NCI-H128 (cell line): ENCODE results near the gene PLPP7.

Source experiments
- DNase-seq: peaks from one replicate; lab custom pipeline; 2025; ENCODE audit not compliant: unreplicated experiment; lab: John Stamatoyannopoulos, UW

Gene PLPP7

DNA sequence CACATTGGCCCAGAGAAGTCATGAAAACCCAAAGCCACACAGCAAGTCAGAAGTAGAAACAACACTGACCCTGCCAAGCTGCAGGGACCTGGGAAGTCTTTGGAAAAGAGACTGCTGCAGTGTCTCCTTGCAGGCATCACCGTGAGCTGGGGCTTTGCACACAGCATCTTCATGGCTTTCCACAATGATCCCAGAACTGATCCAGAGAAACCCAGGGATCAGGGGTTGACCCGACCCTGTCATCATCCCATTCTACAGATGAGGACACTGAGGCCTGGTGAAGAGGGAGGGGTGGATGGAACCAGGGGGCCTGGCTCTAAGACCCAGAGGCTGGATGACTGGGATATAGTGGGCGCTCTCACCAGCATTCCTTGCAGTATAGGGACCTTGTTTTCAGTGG is 8.9 kb upstream of the PLPP7 start:
- no peak for DNase-seq

DNA sequence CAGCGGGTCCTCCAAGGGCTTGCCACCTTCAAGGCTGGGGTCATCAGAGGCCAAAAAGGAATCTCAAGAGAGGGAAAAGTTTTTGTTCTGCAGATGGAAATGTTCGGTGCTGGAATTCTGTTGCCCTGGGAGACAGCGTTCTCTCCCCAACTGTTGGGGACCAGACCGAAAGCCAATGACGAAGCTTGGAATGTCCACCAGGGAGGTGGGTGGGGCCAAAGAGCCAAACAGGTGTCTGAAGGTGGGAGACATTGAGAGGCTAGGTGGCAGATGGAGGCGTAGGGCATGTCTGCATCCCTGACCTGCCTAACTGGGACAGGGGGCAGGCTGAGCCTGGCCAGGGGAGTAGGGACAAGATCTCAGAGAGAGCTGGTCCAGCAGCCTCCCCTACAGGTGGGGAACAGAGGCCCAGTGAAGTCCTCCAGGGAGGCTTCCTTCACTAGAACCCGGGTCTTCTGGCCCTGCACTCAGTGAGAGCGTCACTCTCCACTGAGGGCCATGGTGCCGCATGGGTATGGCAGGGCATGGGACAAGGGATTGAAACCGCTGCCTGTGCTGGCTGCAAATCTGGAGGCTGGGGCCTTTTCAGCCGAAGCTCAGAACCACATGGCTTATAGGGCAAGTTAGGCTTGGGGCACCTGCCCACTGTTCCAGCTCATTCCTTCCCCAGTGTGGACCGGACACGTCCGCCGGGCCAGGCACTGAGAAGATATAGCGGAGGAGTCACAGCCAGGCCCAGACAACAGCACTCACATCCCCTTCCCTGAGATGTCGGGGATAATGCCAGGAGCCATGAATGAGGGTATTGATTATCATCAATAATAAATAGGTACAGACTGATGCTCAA is 8.2 kb upstream of the PLPP7 start:
- no peak for DNase-seq

DNA sequence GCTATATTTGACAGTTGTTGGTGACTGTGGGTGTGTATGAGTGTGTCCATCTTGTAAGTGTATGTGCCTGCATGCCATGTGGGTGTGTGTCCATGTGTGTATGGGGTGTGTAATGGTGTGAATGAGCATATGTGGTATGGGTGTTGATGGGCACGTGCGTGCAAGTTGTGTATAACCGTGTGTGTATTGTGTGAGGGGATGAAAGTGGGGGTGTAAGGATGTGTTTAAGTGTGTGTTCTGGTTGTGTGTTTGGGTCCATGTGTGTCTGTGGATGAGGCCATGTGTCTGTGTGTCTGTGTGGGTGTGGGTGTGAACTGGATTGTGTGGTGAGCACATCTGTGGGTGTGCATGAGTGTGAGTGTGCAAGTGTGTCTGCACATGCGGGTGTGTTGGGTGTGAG is 7.3 kb upstream of the PLPP7 start:
- no peak for DNase-seq

DNA sequence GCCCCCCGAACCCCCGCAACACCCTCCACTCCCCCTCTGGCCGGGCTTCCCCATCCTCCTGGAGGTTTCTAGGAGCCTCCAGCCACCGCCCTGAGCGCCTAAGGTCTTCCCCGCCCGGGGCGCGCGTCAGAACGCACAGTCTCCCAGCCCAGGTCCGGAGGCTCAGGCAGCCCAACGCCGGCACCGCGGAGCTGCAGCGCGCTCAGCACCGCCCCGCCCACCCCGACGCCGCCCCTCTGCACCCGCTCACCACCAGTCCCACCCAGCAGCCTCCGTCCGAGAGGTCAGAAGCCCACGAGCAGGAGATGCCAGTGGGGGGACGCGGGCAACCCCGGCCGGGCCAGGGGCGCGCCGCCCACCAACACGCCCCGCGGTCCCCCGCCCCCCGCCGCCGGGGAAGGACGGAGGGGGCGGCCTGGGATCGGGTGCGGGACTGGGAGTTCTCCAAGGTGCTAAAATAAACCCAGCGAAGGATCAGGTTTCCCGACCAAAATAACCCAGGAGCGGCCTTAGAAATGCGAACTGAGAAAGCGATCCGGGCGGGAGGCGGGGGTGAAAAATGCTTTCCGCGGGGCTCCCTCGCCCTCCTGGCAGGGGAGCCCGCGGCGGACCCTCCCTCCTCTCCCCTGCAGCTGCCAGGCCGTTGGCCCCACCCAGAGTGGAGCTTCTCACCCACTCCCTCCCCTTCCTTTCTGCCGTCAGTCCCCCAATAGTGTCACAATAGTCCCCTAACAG is 6.7 kb upstream of the PLPP7 start:
- DNase-seq, result no peak

DNA sequence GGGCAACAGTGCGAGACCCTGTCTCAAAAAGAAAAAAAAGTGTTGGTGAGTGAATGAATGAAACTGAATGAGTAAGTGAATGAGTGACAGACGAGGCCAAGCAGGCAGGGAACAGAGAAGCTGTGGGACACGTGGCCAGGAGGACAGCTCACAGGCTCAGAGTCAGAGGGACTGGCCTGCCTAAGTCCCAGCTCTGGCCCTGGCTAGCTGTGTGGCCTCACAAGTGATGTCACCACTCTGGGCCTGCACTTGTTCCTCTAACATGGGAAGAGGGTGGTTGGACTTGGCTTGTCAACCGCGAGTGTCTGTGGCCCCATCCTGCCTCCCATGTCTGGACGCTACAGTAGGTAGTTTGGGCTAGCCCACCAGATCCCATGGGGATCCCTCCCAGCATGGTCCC is 4.7 kb upstream of the PLPP7 start:
- DNase-seq, result no peak

DNA sequence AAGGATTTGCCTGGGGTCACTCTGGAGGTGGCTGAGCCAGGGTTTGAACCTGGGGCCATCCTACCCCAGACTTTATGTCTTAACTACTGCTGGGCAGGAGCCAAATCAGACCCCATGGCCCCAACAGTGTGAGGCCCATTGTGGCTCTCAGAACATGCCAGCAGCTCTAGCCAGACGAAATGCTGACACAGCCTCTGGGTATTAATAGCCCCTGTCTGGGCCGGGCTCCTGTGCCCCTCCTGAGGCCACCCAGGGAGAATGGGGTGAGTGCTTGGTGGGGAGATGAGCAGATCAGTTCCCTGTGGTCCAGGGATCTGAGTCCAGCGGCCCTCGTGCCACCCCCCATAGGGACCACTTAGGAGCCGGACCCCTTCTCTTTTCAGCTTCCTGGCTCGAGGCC is 2.2 kb upstream of the PLPP7 start:
- no peak for DNase-seq

DNA sequence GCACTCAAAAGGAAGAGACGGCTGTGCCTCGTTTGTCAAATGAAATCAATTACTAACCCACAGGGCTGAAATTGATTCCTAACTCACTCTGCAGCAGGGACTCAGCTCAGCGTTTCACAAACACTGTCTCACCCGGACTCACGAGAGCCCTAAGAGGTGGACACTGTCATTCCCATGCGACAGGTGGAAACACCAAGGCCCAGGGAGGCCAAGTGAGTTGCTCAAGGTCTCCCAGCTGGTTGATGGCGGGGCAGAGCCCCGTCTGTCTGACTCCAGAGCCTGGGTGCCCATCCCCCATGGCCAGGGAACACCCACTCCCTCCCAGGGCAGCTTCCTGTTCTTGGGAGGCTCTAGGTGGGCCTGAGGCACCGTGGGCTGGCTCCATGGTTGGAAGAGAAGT is 1.3 kb upstream of the PLPP7 start:
- no peak for DNase-seq

DNA sequence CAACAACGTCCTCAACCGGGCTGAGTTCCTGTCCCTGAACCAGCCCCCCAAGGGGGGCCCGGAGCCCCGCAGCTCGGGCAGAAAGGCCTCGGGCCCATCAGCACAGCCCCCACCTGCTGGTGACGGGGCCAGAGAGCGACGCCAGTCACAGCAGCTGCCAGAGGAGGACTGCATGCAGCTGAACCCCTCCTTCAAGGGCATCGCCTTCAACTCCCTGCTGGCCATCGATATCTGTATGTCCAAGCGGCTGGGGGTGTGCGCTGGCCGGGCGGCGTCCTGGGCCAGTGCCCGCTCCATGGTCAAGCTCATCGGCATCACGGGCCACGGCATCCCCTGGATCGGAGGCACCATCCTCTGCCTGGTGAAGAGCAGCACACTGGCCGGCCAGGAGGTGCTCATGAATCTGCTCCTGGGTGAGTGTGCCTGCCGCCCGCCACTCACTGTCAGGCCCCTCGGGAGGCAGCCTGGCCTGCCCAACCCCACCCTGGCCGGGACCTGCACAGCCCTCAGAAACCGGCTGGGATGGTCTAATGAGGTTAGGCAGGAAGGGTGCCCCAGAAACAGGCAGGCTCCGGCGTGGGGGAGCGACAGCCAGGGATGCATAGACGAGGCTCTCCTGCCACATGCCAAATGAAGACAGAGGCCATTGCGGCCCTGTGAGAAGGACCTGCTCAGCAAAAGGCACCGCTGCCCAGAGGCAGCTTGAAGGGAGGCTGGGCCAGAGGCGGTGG is 678 bp downstream of the PLPP7 start:
- no peak for DNase-seq

DNA sequence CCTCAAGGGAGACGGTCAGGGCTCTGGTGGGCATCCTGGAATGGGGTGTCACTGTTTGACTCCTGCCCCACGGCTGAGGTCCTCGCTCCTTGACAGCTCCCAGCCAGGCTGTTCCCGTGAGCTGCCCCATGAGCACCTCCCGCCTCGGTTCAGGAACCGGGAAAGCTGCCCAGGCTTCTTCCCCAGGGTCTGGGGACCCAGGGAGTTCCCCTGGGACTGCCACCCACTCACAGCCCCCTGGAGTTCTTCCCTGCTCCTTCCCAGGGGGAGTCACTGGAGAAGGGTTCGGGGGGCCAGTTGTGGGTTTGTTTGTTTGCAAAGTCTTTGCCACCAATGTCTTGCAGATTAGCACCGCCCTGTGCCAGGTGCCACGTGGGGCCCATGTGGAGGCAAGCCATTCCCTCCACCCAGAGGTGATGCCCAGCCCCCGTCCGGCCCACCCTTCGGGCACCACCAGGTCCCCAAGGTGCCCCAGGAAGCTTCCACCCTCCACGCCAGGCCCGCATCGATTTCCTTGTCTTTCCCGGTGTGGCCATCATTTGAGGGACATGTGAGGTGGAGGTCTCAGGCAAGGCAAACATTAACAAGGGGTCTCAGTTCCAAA is 1.3 kb downstream of the PLPP7 start:
- no peak for DNase-seq

DNA sequence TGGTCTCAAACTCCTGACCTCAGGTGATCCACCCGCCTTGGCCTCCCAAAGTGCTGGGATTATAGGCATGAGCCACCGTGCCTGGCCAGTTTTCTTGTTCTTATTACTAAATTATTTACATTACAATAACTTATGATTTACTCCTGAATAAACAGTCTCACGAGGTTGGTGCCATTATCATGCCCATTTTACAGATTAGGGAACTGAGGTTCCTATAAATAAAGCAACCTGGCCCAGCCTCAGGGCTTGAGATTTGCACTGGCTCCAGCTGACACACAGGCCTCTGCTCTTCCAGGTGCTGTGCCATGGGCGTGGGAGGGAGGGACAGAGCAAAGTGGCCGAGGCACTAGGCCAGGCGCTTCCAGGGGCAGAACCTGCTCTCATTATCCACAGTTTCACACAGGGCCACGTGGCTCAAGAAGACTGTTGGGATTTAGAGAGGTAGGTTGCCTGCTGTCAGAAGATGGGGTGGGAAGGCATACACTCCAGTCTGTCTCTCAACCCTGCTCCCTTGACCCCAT is 2.3 kb downstream of the PLPP7 start:
- DNase-seq, result no peak

DNA sequence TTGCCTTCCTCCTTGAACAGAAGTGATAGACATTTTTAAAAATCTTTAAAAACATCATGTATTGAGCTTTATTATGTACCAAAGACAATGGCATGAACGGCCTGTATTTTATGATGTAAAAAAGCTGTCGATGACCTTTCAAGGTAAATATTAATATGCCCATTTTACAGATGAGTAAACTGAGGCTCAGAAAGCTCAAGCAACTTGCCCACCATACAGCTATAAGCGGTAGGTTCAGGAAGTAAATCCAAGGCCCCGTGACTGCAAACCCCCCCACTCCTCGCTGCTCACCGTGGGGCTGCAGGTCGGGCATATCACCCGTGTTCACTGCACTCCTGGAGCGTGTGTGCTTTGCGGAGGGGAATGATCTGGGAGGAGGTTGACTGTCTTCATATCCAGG is 3.4 kb downstream of the PLPP7 start:
- no peak for DNase-seq

DNA sequence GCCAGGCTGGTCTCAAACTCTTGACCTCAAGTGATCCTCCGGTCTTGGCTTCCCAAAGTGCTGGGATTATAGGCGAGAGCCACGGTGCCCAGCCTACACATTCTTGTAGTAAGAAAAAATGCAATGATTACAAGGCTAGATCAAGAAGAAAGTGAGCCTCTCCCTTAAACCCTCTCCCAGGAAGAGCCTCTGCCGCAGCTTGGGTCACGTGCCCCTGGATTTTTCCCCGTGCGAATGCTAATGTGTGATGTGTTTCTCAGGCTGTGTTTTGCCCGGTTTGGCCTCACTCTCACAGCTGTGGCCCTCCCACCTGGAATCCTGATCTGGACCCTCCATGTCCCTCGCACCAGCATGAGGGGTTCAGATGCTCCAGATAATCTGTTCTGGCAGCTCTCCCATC is 6.9 kb downstream of the PLPP7 start:
- no peak for DNase-seq

DNA sequence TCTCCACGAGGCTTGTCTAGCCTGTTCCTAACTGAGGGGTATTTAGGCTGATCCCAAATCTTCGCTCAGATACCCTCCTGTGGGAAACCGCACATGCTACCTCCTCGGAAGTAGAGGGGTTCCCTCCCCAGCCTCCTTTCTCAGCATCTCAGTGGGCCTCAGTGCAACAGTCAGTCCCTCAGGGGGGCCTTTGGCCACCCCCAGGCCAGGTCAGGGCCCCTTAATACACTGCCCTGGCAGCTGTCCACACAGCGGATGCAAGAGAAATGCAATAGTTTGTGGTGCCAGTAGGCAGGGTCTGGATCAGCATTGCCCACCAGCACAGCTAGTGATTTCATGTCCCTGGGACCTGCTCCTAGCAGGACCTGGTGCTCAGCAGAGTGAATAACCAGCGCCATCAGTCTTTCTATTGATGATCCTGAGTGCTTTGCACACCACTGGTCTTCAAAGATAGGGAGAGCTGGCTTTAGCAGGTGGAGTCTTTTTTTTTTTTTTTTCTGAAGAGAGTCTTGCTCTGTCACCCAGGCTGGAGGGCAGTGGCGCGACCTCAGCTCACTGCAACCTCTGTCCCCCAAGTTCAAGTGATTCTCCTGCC is 7.5 kb downstream of the PLPP7 start:
- DNase-seq, result no peak

DNA sequence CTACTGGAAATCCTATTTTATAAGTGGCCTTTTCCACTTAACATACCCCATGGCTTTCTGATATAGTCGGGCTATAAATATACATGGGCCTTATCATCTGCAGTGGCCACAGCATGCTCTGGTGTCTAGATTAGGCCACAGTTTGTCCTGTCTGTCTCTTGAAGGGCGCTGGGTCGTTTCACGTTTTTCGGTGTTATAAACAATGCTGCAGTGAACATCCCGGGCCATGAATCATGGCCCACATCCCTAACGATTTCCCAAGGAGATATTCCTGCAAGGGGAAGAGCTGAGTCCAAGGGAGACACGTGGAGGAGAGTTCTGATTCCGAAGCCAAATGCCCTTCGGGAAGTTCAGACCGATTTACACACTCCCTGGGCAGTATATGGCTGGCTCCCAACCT is 8.4 kb downstream of the PLPP7 start:
- DNase-seq, result no peak

DNA sequence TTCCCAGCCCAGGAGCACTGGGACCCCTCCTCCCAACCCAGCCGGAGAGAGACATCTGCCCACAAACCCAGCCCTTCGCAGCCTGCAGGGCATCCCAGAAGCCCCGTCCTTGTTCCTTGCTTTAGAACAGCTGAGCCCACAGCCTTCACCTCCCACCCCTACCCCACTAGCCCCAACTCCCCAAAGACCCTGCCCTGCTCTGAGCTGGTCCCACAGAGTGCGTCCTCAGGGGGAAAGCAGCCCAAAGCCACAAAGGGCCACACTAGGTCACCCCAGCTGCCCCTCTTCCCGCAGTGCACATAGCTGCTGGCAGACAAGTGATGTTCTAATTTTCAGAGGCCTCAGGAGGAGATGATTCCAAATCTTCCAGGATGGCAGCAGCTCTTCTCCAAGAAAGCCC is 8.8 kb downstream of the PLPP7 start:
- DNase-seq, result no peak

DNA sequence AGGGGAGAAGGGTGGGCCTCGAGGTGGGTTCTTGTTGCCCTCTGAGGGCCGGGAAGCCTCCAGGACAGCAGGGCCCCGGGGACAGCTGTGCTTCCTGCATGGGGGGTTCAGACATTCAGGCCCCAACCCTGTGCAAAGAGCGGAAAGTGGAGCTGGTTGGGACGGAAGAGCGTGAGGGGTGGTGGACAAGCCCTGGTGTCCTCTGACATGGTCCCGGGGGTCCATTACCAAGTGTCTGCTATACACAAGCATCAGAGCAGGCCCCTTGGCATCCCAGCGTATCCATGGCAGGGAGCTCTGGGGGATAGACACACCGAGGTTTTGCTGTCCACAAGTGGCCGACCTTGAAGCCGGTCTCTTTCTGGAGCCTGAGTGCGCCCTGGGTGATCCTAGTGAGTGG is 9.3 kb downstream of the PLPP7 start:
- no peak for DNase-seq

DNA sequence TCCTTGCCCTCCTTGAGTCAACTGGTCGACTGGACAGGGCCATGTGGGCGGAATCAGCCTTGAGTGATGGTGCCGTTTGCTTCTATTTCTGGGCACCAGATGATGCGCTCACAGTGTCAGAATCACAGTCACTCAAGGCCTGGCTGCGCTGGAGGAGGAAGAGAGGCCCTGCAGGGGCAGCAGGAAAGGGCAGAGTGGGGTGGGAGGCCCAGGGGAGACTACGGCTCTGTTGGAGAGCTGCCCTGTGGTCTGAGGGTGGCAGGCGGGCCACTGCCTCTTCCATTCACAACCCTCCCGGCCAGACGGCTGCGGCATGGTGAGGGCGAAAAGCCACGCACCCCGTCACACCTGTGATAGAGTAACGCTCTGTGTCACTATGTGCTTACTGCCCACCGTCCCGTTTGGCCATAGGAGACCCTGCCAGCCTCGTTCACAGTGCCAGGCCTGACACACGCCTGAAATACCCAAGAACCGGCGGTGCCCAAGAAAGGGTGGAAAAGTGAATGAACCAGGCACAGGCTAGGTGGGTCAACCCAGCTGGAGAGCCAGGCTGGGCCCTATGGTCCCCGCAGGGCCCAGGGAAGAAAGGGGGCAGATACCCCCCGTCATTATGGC is 9.9 kb downstream of the PLPP7 start:
- DNase-seq, result no peak

DNA sequence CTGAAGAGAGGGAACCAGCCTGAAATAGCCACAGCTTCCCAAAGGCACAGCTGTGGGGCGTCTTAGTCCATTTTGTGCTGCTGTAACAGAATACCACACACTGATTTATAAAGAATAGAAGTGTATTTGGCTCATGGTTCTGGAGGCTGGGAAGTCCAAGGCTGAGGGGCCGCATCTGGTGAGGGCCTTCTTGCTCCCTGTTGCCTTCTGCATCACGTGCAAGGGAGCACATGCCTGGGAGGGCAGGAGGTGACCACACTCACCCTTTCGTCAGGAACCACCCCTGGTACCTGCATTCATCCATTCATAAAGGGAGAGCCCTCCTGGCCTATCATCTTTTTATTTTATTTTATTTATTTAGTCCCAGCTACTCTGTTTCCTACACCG is 10.4 kb downstream of the PLPP7 start:
- no peak for DNase-seq

DNA sequence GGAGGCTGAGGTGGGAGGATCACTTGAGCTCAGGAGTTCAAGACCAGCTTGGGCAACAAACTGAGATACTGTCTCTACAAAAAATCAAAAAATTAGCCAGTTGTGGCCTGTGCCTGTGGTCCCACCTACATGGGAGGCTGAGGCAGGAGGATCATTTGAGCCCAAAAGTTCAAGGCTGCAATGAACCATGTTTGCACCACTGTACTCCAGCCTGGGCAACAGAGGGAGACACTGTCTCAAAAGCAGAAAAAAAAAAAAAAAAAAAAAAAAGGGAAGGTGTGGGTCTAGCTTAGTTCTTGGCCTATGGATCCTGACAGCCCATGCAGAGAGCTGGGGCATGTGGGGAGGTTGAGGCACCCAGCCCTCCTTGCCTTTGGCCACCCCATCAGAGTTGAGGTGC is 10.9 kb downstream of the PLPP7 start:
- no peak for DNase-seq

DNA sequence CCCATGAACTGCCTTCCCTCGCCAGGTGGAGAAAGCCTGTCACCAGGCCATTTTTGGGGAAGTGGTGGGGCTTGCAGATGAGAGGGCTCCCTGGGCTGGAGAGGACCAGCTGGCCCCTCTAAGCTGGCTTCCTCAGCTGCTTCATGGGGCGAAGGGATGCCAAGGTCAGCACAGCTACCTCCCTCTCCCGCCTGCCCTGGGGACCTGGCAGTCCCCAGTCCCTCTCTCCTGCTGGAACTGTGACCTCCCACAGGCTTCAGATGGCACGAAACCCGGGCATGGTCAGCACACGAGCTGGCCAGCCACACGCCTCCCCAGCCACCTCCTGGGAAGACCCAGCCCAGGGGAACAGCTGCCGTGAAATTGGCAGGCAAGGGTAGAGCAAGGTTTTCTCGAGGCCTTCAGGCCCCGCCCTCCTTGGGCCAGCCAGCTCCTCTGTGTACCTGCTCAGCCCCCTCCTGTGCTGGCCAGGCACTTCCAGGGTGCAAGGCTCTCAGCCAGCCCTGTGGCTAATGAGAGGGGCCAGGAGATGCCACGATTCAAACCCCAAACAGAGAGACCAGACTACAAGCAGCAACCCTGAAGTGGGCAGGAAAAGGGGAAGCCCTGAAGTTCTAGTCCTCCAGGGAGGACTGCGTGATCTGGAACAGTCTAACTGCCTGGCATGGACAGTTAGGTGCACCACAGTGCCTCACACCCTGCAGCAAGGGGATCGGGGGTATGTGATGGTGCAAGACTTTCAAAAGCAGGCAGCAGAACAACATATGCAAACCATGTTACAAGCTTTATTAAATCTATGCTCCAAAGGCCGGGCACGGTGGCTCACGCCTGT is 12.9 kb downstream of the PLPP7 start:
- no peak for DNase-seq
